Measurements from ENCODE around the gene CCDC57.

CCDC57 gene

DNA sequence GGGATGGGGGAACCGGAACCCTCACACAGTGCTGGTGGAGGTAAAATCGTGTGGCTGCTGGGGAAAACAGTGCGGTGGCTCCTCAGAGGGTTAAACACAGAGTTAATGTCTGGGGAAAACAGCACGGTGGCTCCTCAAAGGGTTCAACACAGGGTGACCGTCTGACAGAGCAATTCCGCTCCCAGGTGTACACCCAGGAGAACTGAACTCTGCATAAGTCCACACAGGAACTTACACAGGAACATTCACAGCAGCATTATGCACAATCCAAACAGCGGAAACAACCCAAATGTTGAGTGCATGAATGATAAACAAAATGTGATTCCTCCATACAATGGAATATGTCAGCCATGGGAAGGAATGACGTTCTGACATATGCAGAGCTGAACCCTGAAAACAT is 51.4 kb downstream of the CCDC57 start:
- Histone ChIP-seq H3K4me3 (ENCODE audit: low read length) (no peak overlapping the region), H3K27me3 (ENCODE audit: low read depth, low read length) (no peaks in the 10 kb centered on the region), H3K4me2 (ENCODE audit: low read length) (no peak overlapping the region), H3K4me1 (ENCODE audit: low read length) (no peaks in the 10 kb centered on the region), H3K36me3 (replicated peaks; ENCODE audit: low read depth, low read length) (peaks cover 4% of the 10 kb centered on the region), H3K27ac (ENCODE audit: low read length) (no peak overlapping the region), H4K20me1 (ENCODE audit: insufficient read depth, low read length) (no peaks in the 10 kb centered on the region), H3K9ac (ENCODE audit: low read length) (no peak overlapping the region), H3K9me3 (ENCODE audit: insufficient read depth, low read length) (no peaks in the 10 kb centered on the region), H2AFZ (ENCODE audit: low read depth, low read length) (no peak overlapping the region), H3K79me2 (ENCODE audit: low read length) (no peaks in the 10 kb centered on the region)
- TF ChIP-seq, protein P1, sequence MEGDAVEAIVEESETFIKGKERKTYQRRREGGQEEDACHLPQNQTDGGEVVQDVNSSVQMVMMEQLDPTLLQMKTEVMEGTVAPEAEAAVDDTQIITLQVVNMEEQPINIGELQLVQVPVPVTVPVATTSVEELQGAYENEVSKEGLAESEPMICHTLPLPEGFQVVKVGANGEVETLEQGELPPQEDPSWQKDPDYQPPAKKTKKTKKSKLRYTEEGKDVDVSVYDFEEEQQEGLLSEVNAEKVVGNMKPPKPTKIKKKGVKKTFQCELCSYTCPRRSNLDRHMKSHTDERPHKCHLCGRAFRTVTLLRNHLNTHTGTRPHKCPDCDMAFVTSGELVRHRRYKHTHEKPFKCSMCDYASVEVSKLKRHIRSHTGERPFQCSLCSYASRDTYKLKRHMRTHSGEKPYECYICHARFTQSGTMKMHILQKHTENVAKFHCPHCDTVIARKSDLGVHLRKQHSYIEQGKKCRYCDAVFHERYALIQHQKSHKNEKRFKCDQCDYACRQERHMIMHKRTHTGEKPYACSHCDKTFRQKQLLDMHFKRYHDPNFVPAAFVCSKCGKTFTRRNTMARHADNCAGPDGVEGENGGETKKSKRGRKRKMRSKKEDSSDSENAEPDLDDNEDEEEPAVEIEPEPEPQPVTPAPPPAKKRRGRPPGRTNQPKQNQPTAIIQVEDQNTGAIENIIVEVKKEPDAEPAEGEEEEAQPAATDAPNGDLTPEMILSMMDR (IDR thresholded peaks at IDR 0.05; ENCODE audit: low read depth, low read length) = no peak

GRCh38 chr17:82160075-82160474 is 52.6 kb downstream of the CCDC57 start:
- Histone ChIP-seq H3K4me1 (ENCODE audit: low read length) (no peaks in the 10 kb centered on the region), H3K4me3 (ENCODE audit: low read length) (no peak overlapping the region), H3K27me3 (ENCODE audit: low read depth, low read length) (no peaks in the 10 kb centered on the region), H3K9ac (ENCODE audit: low read length) (no peak overlapping the region), H3K27ac (ENCODE audit: low read length) (no peak overlapping the region), H3K36me3 (replicated peaks; ENCODE audit: low read depth, low read length) (peaks cover 4% of the 10 kb centered on the region), H3K9me3 (ENCODE audit: insufficient read depth, low read length) (no peaks in the 10 kb centered on the region), H4K20me1 (ENCODE audit: insufficient read depth, low read length) (no peaks in the 10 kb centered on the region), H3K4me2 (ENCODE audit: low read length) (no peak overlapping the region), H2AFZ (ENCODE audit: low read depth, low read length) (no peak overlapping the region), H3K79me2 (ENCODE audit: low read length) (no peaks in the 10 kb centered on the region)
- TF ChIP-seq, protein P1 (IDR thresholded peaks at IDR 0.05; ENCODE audit: low read depth, low read length) = no peak
- no peak for TF ChIP-seq EZH2phosphoT487 (IDR thresholded peaks at IDR 0.05; ENCODE audit: low read depth)

DNA sequence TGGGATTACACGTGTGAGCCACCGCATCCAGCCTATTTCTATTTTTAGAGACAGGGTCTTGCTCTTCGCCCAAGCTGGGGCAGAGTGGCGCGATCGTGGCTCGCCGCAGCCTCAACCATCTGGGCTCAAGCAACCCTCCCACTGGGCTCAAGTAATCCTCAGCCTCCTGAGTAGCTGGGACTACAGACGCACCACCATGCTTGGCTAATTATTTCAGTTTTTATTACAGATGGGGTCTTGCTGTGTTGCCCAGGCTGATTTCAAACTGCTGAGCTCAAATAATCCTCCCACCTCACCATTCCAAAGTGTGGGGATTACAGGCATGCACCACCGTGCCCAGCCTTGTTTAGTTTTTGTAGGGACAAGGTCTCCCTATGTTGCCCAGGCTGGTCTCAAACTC is 53.8 kb downstream of the CCDC57 start:
- no peaks in the 10 kb centered on the region for H3K4me1 ChIP-seq (ENCODE audit: low read length)
- no peak overlapping the region for H3K4me2 ChIP-seq (ENCODE audit: low read length)
- H3K36me3 ChIP-seq (replicated peaks; ENCODE audit: low read depth, low read length) = peaks cover 4% of the 10 kb centered on the region
- no peak overlapping the region for H2AFZ ChIP-seq (ENCODE audit: low read depth, low read length)
- no peak overlapping the region for H3K4me3 ChIP-seq (ENCODE audit: low read length)
- H3K9ac ChIP-seq (ENCODE audit: low read length) = no peak overlapping the region
- H3K79me2 ChIP-seq (ENCODE audit: low read length) = no peaks in the 10 kb centered on the region
- no peaks in the 10 kb centered on the region for H3K9me3 ChIP-seq (ENCODE audit: insufficient read depth, low read length)
- TF ChIP-seq EZH2phosphoT487 (IDR thresholded peaks at IDR 0.05; ENCODE audit: low read depth) = no peak
- TF ChIP-seq, protein P1 (IDR thresholded peaks at IDR 0.05; ENCODE audit: low read depth, low read length) = no peak
- H4K20me1 ChIP-seq (ENCODE audit: insufficient read depth, low read length) = no peaks in the 10 kb centered on the region
- H3K27ac ChIP-seq (ENCODE audit: low read length) = no peak overlapping the region
- no peaks in the 10 kb centered on the region for H3K27me3 ChIP-seq (ENCODE audit: low read depth, low read length)

- Histone ChIP-seq H3K79me2 (ENCODE audit: low read length) (no peaks in the 10 kb centered on the region), H3K4me1 (ENCODE audit: low read length) (no peaks in the 10 kb centered on the region), H3K27me3 (ENCODE audit: low read depth, low read length) (no peaks in the 10 kb centered on the region), H4K20me1 (ENCODE audit: insufficient read depth, low read length) (no peaks in the 10 kb centered on the region), H3K9ac (ENCODE audit: low read length) (no peak overlapping the region), H3K36me3 (replicated peaks; ENCODE audit: low read depth, low read length) (peaks cover 4% of the 10 kb centered on the region), H2AFZ (ENCODE audit: low read depth, low read length) (no peak overlapping the region), H3K27ac (ENCODE audit: low read length) (no peak overlapping the region), H3K4me2 (ENCODE audit: low read length) (no peak overlapping the region), H3K9me3 (ENCODE audit: insufficient read depth, low read length) (no peaks in the 10 kb centered on the region), H3K4me3 (ENCODE audit: low read length) (no peak overlapping the region)
- TF ChIP-seq, protein P1 (IDR thresholded peaks at IDR 0.05; ENCODE audit: low read depth, low read length) = no peak
Measured at GRCh38 chr17:82157046-82158035, 55.3 kb downstream of the CCDC57 start.

Data from OCI-LY3 (cell line).